SK-N-MC (cell line): ENCODE data around the gene KANSL1.

ENCODE experiments used
- DNase-seq: peaks from one replicate; pipeline ENCODE4 v3.0.0-alpha.2; 2011; ENCODE audit warnings: low read depth, low spot score
- H3K27ac ChIP-seq: fragments of 200-600 bp; sonication (generic); 2 replicates; pipeline ENCODE4 v1.5.1; 2016; ENCODE audit warnings: mixed run types
- H3K36me3 ChIP-seq: fragments of 200-600 bp; sonication (generic); 2 replicates; pipeline ENCODE4 v1.6.1; 2017; ENCODE audit warnings: antibody characterized with exemption, low read length, mixed read lengths; ENCODE audit not compliant: insufficient read depth
- H3K4me3 ChIP-seq: fragments of 200-600 bp; sonication (generic); 2 replicates; pipeline ENCODE4 v1.5.1; 2016
- H3K9ac ChIP-seq: fragments of 200-600 bp; sonication (generic); 2 replicates; pipeline ENCODE4 v1.8.0; 2017; ENCODE audit warnings: mixed run types, mixed read lengths; ENCODE audit not compliant: insufficient read length
- H3K9me3 ChIP-seq: fragments of 200-600 bp; sonication (generic); 2 replicates; pipeline ENCODE4 v1.6.1; 2017; ENCODE audit warnings: low read depth, mild to moderate bottlenecking, antibody characterized with exemption, low read length, moderate library complexity, mixed read lengths
- EZH2 ChIP-seq: fragments of 200-600 bp; sonication (generic); IDR thresholded peaks from one replicate; pipeline ENCODE4 v1.6.1; 2017; ENCODE audit warnings: antibody characterized with exemption
- FOXP2 ChIP-seq: optimal IDR thresholded peaks from 2 replicates; pipeline ENCODE3; 2011; ENCODE audit warnings: mild to moderate bottlenecking, moderate library complexity; ENCODE audit not compliant: insufficient read depth; ENCODE audit errors: extremely low read length, control extremely low read depth
- POLR2AphosphoS5 ChIP-seq: IDR thresholded peaks from 2 replicates; pipeline ENCODE4 v1.6.1; 2012; ENCODE audit warnings: mild to moderate bottlenecking, low read depth, low read length, borderline replicate concordance

KANSL1 gene

GRCh38 chr17:45980855-45981254, 212.4 kb downstream of the KANSL1 start:
- peaks cover 37% of the 10 kb centered on the region; the same call in 1 of the 2 replicates for H3K36me3 ChIP-seq
- no peak overlapping the region for H3K27ac ChIP-seq
- DNase-seq: no peak
- H3K9ac ChIP-seq: no peak overlapping the region
- H3K4me3 ChIP-seq: no peak overlapping the region
- H3K9me3 ChIP-seq: no peaks in the 10 kb centered on the region
- no peak for TF ChIP-seq POLR2AphosphoS5
- TF ChIP-seq EZH2: no peak
- no peak for TF ChIP-seq FOXP2
